ENCODE measurements around the gene PCARE.

GRCh38 chr2:29070526-29070925 is 3.8 kb downstream of the PCARE start:
- TF ChIP-seq REST (IDR thresholded peaks at IDR 0.05; ENCODE audit: borderline replicate concordance) (no peak), POLR2AphosphoS5 (IDR thresholded peaks at IDR 0.05) (no peak), CTCF (IDR thresholded peaks at IDR 0.05; ENCODE audit: poor library complexity, severe bottlenecking) (no peak), EZH2 (IDR thresholded peaks at IDR 0.05; ENCODE audit: borderline replicate concordance, insufficient read depth, low read length, poor library complexity, severe bottlenecking) (no peak)

Measured in neural cell (in vitro differentiated cells).